Sciatic nerve (tissue), 2 donors: ENCODE results near the gene KCNAB1. TPM values are rescaled to one million over a fixed set of nuclear protein-coding genes. Genes with fewer than 3 reads are reported as not detected.

ENCODE experiments used
- ATAC-seq: fragments of 200-7000 bp; cut with Tn5 transposase; one replicate; pipeline ENCODE4 v1.9.1; 2020; ENCODE audit warnings: mild to moderate bottlenecking, moderate library complexity
- DNase-seq: peaks from one replicate; pipeline ENCODE4 v3.0.0-alpha.2; 2020; ENCODE audit warnings: low spot score
- intact Hi-C: fragments of 100-400 bp; cut with DNase I; formaldehyde crosslinking; loops from one replicate; pipeline ENCODE4 v1.14.2; 2022
- total RNA-seq: library from RNA; stranded (reverse); fragmentation: NEBNext Ultra II Directional; extraction: Animal tissue kit (Norgen Biotek cat#: 25700); gene quantifications from one replicate; pipeline ENCODE4 v1.2.1, GENCODE V29; 2021
- donor health status: DM: no; HTN: no; CAD: no.
- donor health status: DM: no; HTN: no; CAD: no.

The KCNAB1 gene
- total RNA-seq, 1 donor from 2014 or later: 6.2 TPM

DNA sequence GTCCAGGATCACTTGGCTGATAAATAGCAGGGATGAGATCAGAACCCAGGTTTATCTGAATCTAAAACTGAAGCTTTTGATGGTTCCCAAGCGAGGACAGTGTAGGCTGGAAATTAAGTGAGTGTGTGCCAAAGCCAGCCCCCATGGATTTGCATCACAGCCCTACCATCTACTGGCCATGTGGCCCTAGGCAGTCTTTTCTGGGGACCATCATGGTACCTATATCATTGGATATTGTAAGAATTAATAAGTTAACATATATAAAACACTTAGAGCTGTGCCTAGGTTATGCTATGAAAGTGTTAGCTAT, 467.3 kb downstream of the KCNAB1 start:
- DNase-seq: no peak
- intact Hi-C loops: no loop called here
- no peak for ATAC-seq

Other genes with a start within 250 kb of the KCNAB1 start
- gene GMPS, start 249.9 kb upstream of the KCNAB1 start, total RNA-seq: 48.7 TPM